ENCODE measurements around the gene VSX1. TPM values are rescaled to one million over a fixed set of nuclear protein-coding genes. Genes with fewer than 3 reads are reported as not detected.

VSX1 gene
- polyA plus RNA-seq, 1 donor from 2014 or later = not detected

- no peaks in the 10 kb centered on the region for H3K27me3 Mint-ChIP-seq
- H3K4me1 Mint-ChIP-seq = peaks cover 48 to 58% (median 53%) of the 10 kb centered on the region in 3 donors
- H3K36me3 Mint-ChIP-seq = no peaks in the 10 kb centered on the region
- H3K27ac Mint-ChIP-seq = peak overlapping the region; percentile 93 to 99 (median 96)
- no peaks in the 10 kb centered on the region for H3K9me3 Mint-ChIP-seq
- peak overlapping the region; percentile 84 to 97 (median 95) for H3K4me3 Mint-ChIP-seq
Measured at GRCh38 chr20:25055711-25056495, 26.0 kb downstream of the VSX1 start.

- H3K4me1 Mint-ChIP-seq = peaks cover 48 to 58% (median 57%) of the 10 kb centered on the region in 3 donors
- no peaks in the 10 kb centered on the region for H3K36me3 Mint-ChIP-seq
- H3K4me3 Mint-ChIP-seq = peak overlapping the region; percentile 47 to 97 (median 74)
- H3K27me3 Mint-ChIP-seq = no peaks in the 10 kb centered on the region
- no peaks in the 10 kb centered on the region for H3K9me3 Mint-ChIP-seq
- peak overlapping the region; percentile 47 to 99 (median 94) for H3K27ac Mint-ChIP-seq
Measured at GRCh38 chr20:25054995-25055629, 26.8 kb downstream of the VSX1 start.

- H3K27me3 Mint-ChIP-seq = peaks cover 2% of the 10 kb centered on the region
- H3K9me3 Mint-ChIP-seq = no peaks in the 10 kb centered on the region
- H3K4me3 Mint-ChIP-seq = peak overlapping the region; percentile 46 to 97 (median 92)
- H3K27ac Mint-ChIP-seq = peak overlapping the region; percentile 90 to 99 (median 94)
- H3K36me3 Mint-ChIP-seq = no peaks in the 10 kb centered on the region
- peaks cover 46 to 64% (median 61%) of the 10 kb centered on the region in 3 donors for H3K4me1 Mint-ChIP-seq
Measured at GRCh38 chr20:25054096-25054820, 27.7 kb downstream of the VSX1 start.

GRCh38 chr20:25053255-25054031, 28.5 kb downstream of the VSX1 start:
- Mint-ChIP-seq H3K4me3 (peak overlapping the region; percentile 78 to 97 (median 92)), H3K4me1 (peaks cover 42 to 61% (median 60%) of the 10 kb centered on the region in 3 donors), H3K36me3 (peaks cover 1% of the 10 kb centered on the region), H3K27me3 (peaks cover 2% of the 10 kb centered on the region), H3K9me3 (no peaks in the 10 kb centered on the region), H3K27ac (peak overlapping the region; percentile 90 to 99 (median 94))

- peak overlapping the region; percentile 78 to 97 (median 92) for H3K4me3 Mint-ChIP-seq
- H3K27me3 Mint-ChIP-seq = peaks cover 2% of the 10 kb centered on the region
- H3K4me1 Mint-ChIP-seq = peaks cover 42 to 61% (median 60%) of the 10 kb centered on the region in 3 donors
- no peaks in the 10 kb centered on the region for H3K9me3 Mint-ChIP-seq
- H3K36me3 Mint-ChIP-seq = peaks cover 1% of the 10 kb centered on the region
- H3K27ac Mint-ChIP-seq = peak overlapping the region; percentile 90 to 99 (median 94)
Measured at GRCh38 chr20:25052255-25053194, 29.4 kb downstream of the VSX1 start.

- Mint-ChIP-seq H3K9me3 (no peaks in the 10 kb centered on the region), H3K4me1 (peaks cover 42 to 61% (median 60%) of the 10 kb centered on the region in 3 donors), H3K27me3 (peaks cover 2% of the 10 kb centered on the region)
Measured at GRCh38 chr20:25051386-25052155, 30.4 kb downstream of the VSX1 start.

GRCh38 chr20:25050501-25051350, 31.2 kb downstream of the VSX1 start:
- H3K9me3 Mint-ChIP-seq = no peaks in the 10 kb centered on the region
- peak overlapping the region in 3 of 4 donors; percentile 60 to 65 (median 61) for H3K4me3 Mint-ChIP-seq
- peaks cover 1% of the 10 kb centered on the region for H3K36me3 Mint-ChIP-seq
- peak overlapping the region; percentile 40 to 76 (median 47) for H3K27ac Mint-ChIP-seq
- peaks cover 2% of the 10 kb centered on the region for H3K27me3 Mint-ChIP-seq
- peaks cover 37 to 58% (median 54%) of the 10 kb centered on the region in 3 donors for H3K4me1 Mint-ChIP-seq

More at GRCh38 chr20:25051386-25052155, 30.4 kb downstream of the VSX1 start:
- H3K36me3 Mint-ChIP-seq = peaks cover 1% of the 10 kb centered on the region
- peak overlapping the region in 2 of 4 donors; percentile 61 to 89 for H3K4me3 Mint-ChIP-seq
- peak overlapping the region in 2 of 3 donors; percentile 47 to 53 for H3K27ac Mint-ChIP-seq

GRCh38 chr20:25050082-25050481, 31.9 kb downstream of the VSX1 start:
- peaks cover 2% of the 10 kb centered on the region for H3K27me3 Mint-ChIP-seq
- peaks cover 1% of the 10 kb centered on the region for H3K36me3 Mint-ChIP-seq
- H3K4me1 Mint-ChIP-seq = peaks cover 43 to 59% (median 56%) of the 10 kb centered on the region in 3 donors
- H3K27ac Mint-ChIP-seq = peak overlapping the region in 2 of 3 donors; percentile 40 to 76
- H3K9me3 Mint-ChIP-seq = no peaks in the 10 kb centered on the region
- peak overlapping the region in 3 of 4 donors; percentile 60 to 80 (median 67) for H3K4me3 Mint-ChIP-seq

GRCh38 chr20:25049261-25050060, 32.5 kb downstream of the VSX1 start:
- peaks cover 2% of the 10 kb centered on the region for H3K27me3 Mint-ChIP-seq
- peaks cover 38 to 57% (median 53%) of the 10 kb centered on the region in 3 donors for H3K4me1 Mint-ChIP-seq
- H3K27ac Mint-ChIP-seq = peak overlapping the region in 2 of 3 donors; percentile 40 to 88
- peak overlapping the region in 3 of 4 donors; percentile 60 to 80 (median 67) for H3K4me3 Mint-ChIP-seq
- no peaks in the 10 kb centered on the region for H3K9me3 Mint-ChIP-seq
- H3K36me3 Mint-ChIP-seq = peaks cover 1% of the 10 kb centered on the region

- peak overlapping the region in 1 of 3 donors; percentile 88 for H3K27ac Mint-ChIP-seq
- H3K4me1 Mint-ChIP-seq = peaks cover 29 to 53% (median 52%) of the 10 kb centered on the region in 3 donors
- peaks cover 1% of the 10 kb centered on the region for H3K36me3 Mint-ChIP-seq
- peak overlapping the region in 1 of 4 donors; percentile 38 for H3K4me3 Mint-ChIP-seq
- peaks cover 2% of the 10 kb centered on the region for H3K27me3 Mint-ChIP-seq
- H3K9me3 Mint-ChIP-seq = no peaks in the 10 kb centered on the region
Measured at GRCh38 chr20:25048519-25048952, 33.4 kb downstream of the VSX1 start.

GRCh38 chr20:25047766-25048165, 34.2 kb downstream of the VSX1 start:
- Mint-ChIP-seq H3K4me1 (peaks cover 28 to 54% (median 50%) of the 10 kb centered on the region in 3 donors), H3K27ac (peak overlapping the region in 2 of 3 donors; percentile 50 to 82), H3K27me3 (peaks cover 2% of the 10 kb centered on the region), H3K36me3 (peaks cover 1% of the 10 kb centered on the region), H3K9me3 (no peaks in the 10 kb centered on the region), H3K4me3 (no peak overlapping the region)

All from IgD-negative memory B cell (primary cell).